ENCODE measurements around the gene COL1A1. TPM values are rescaled to one million over a fixed set of nuclear protein-coding genes. Genes with fewer than 3 reads are reported as not detected.

COL1A1 gene
- polyA plus RNA-seq, 1 donor (not counting 4 experiments of a cell fraction or from before 2014, with no cell fraction given): 0.55 TPM

GRCh38 chr17:50180620-50181019, 20.8 kb downstream of the COL1A1 start:
- no peaks in the 10 kb centered on the region for H3K79me2 ChIP-seq (ENCODE audit: control insufficient read depth, insufficient read depth, low read length)
- no peak overlapping the region for H3K9ac ChIP-seq (ENCODE audit: control insufficient read depth, extremely low read depth, insufficient read depth, low read length)
- no peaks in the 10 kb centered on the region for H3K36me3 ChIP-seq (ENCODE audit: control insufficient read depth in 2 of 2, extremely low read depth in 1 of 2, insufficient read depth in 2 of 2, low read length in 2 of 2)
- H3K27me3 ChIP-seq (ENCODE audit: control insufficient read depth, extremely low read depth, insufficient read depth, low read length): no peaks in the 10 kb centered on the region
- DNase-seq (ENCODE audit: low read depth, low spot score) (no peak), FAIRE-seq (no peak)
- H3K9me1 ChIP-seq (ENCODE audit: control insufficient read depth, extremely low read depth, insufficient read depth, low read length): no peaks in the 10 kb centered on the region
- H3K4me2 ChIP-seq (ENCODE audit: control insufficient read depth, extremely low read depth, insufficient read depth, low read depth, low read length): no peak overlapping the region
- dilution Hi-C loops (cut with MboI; ENCODE audit: extremely low pct_ligation_motif_present, low sequenced_read_pairs): no loop called here
- H3K9me3 ChIP-seq (ENCODE audit: control insufficient read depth, low read depth, low read length): no peaks in the 10 kb centered on the region
- no peak overlapping the region for H2AFZ ChIP-seq (ENCODE audit: control insufficient read depth, low read length)
- H3K27ac ChIP-seq (ENCODE audit: control insufficient read depth, insufficient read depth, low read length): no peak overlapping the region
- peaks cover 48% of the 10 kb centered on the region for H3K4me1 ChIP-seq (ENCODE audit: control insufficient read depth, extremely low read depth, insufficient read depth, low read length)
- no peak for TF ChIP-seq EZH2 (IDR thresholded peaks at IDR 0.05; ENCODE audit: low read length)
- no peak for TF ChIP-seq CTCF (optimal IDR thresholded peaks at IDR 0.05 in 1 of 3, IDR thresholded peaks at IDR 0.05 in 1 of 3, conservative IDR thresholded peaks at IDR 0.05 in 1 of 3; ENCODE audit: extremely low read depth in 1 of 3, insufficient read depth in 2 of 3, low read length in 3 of 3)
- no peaks in the 10 kb centered on the region for H4K20me1 ChIP-seq (ENCODE audit: control insufficient read depth, extremely low read depth, insufficient read depth, low read length)
- H3K4me3 ChIP-seq (ENCODE audit: control insufficient read depth in 2 of 3, extremely low read depth in 1 of 3, insufficient read depth in 2 of 3, low read depth in 1 of 3, low read length in 3 of 3): no peak overlapping the region

- FAIRE-seq: no peak
These were observed 21.3 kb downstream of the COL1A1 start for GRCh38 chr17:50180111-50180510.

More at GRCh38 chr17:50180111-50180510, 21.3 kb downstream of the COL1A1 start:
- Histone ChIP-seq H3K9ac (ENCODE audit: control insufficient read depth, extremely low read depth, insufficient read depth, low read length) (no peak overlapping the region), H3K4me3 (ENCODE audit: control insufficient read depth in 2 of 3, extremely low read depth in 1 of 3, insufficient read depth in 2 of 3, low read depth in 1 of 3, low read length in 3 of 3) (no peak overlapping the region), H3K27me3 (ENCODE audit: control insufficient read depth, extremely low read depth, insufficient read depth, low read length) (no peaks in the 10 kb centered on the region), H4K20me1 (ENCODE audit: control insufficient read depth, extremely low read depth, insufficient read depth, low read length) (no peaks in the 10 kb centered on the region), H3K79me2 (ENCODE audit: control insufficient read depth, insufficient read depth, low read length) (no peaks in the 10 kb centered on the region), H3K27ac (ENCODE audit: control insufficient read depth, insufficient read depth, low read length) (no peak overlapping the region), H3K36me3 (ENCODE audit: control insufficient read depth in 2 of 2, extremely low read depth in 1 of 2, insufficient read depth in 2 of 2, low read length in 2 of 2) (no peaks in the 10 kb centered on the region), H3K9me3 (ENCODE audit: control insufficient read depth, low read depth, low read length) (no peaks in the 10 kb centered on the region), H3K4me1 (ENCODE audit: control insufficient read depth, extremely low read depth, insufficient read depth, low read length) (peaks cover 48% of the 10 kb centered on the region), H3K4me2 (ENCODE audit: control insufficient read depth, extremely low read depth, insufficient read depth, low read depth, low read length) (no peak overlapping the region), H2AFZ (ENCODE audit: control insufficient read depth, low read length) (no peak overlapping the region), H3K9me1 (ENCODE audit: control insufficient read depth, extremely low read depth, insufficient read depth, low read length) (no peaks in the 10 kb centered on the region)
- dilution Hi-C loops (cut with MboI; ENCODE audit: extremely low pct_ligation_motif_present, low sequenced_read_pairs): no loop called here
- DNase-seq (ENCODE audit: low read depth, low spot score): no peak
- TF ChIP-seq CTCF (optimal IDR thresholded peaks at IDR 0.05 in 1 of 3, IDR thresholded peaks at IDR 0.05 in 1 of 3, conservative IDR thresholded peaks at IDR 0.05 in 1 of 3; ENCODE audit: extremely low read depth in 1 of 3, insufficient read depth in 2 of 3, low read length in 3 of 3) (no peak), EZH2 (IDR thresholded peaks at IDR 0.05; ENCODE audit: low read length) (no peak)

Measured in keratinocyte (primary cell).